ENCODE measurements around the gene RAX.

GRCh38 chr18:59231877-59232276 is 41.4 kb downstream of the RAX start:
- TF ChIP-seq CTCF (IDR thresholded peaks at IDR 0.05) (no peak), POLR2A (IDR thresholded peaks at IDR 0.05) (no peak), POLR2AphosphoS5 (IDR thresholded peaks at IDR 0.05) (no peak)
